ENCODE data around the gene ZNRF1. TPM values are rescaled to one million over a fixed set of nuclear protein-coding genes. Genes with fewer than 3 reads are reported as not detected.

The ZNRF1 gene
- total and polyA plus RNA-seq, 4 donors: 4.6 to 26.3 (median 14.1) TPM

GRCh38 chr16:75097191-75097761 is 98.5 kb downstream of the ZNRF1 start:
- H3K27ac ChIP-seq (ENCODE audit: low read depth in 1 of 2, low read length in 2 of 2): no peak overlapping the region
- no peak overlapping the region for H3K4me3 ChIP-seq (ENCODE audit: low read length in 2 of 2)
- no peaks in the 10 kb centered on the region for H3K4me1 ChIP-seq (ENCODE audit: control insufficient read depth in 1 of 2, insufficient read depth in 2 of 2, low read length in 2 of 2)
- no peak for DNase-seq
- no peak for ATAC-seq (ENCODE audit: low FRiP score)
- WGBS, 2 donors: 91 to 92% methylated on average over 10 of the region's 10 CpGs
- H3K9me3 ChIP-seq (ENCODE audit: control insufficient read depth, low read length): no peaks in the 10 kb centered on the region
- no peaks in the 10 kb centered on the region for H3K27me3 ChIP-seq (ENCODE audit: control insufficient read depth in 1 of 2, insufficient read depth in 2 of 2, low read length in 1 of 2)
- intact Hi-C loops (cut with DNase I): no loop called here
- no peaks in the 10 kb centered on the region for H3K36me3 ChIP-seq (ENCODE audit: control insufficient read depth in 1 of 2, insufficient read depth in 2 of 2, low read length in 1 of 2)

GRCh38 chr16:75097941-75098901 is 99.4 kb downstream of the ZNRF1 start:
- ATAC-seq (ENCODE audit: low FRiP score) (no peak), DNase-seq (no peak)
- Histone ChIP-seq H3K27ac (ENCODE audit: low read depth in 1 of 2, low read length in 2 of 2) (no peak overlapping the region), H3K4me3 (ENCODE audit: low read length in 2 of 2) (no peak overlapping the region), H3K9me3 (ENCODE audit: control insufficient read depth, low read length) (no peaks in the 10 kb centered on the region), H3K36me3 (ENCODE audit: control insufficient read depth in 1 of 2, insufficient read depth in 2 of 2, low read length in 1 of 2) (no peaks in the 10 kb centered on the region), H3K27me3 (ENCODE audit: control insufficient read depth in 1 of 2, insufficient read depth in 2 of 2, low read length in 1 of 2) (no peaks in the 10 kb centered on the region), H3K4me1 (ENCODE audit: control insufficient read depth in 1 of 2, insufficient read depth in 2 of 2, low read length in 2 of 2) (no peaks in the 10 kb centered on the region)
- WGBS, 2 donors: 81 to 86% methylated on average over 15 of the region's 15 CpGs
- intact Hi-C loops (cut with DNase I): no loop called here

- intact Hi-C loops (cut with DNase I): no loop called here
- ATAC-seq (ENCODE audit: low FRiP score): no peak
- no peaks in the 10 kb centered on the region for H3K9me3 ChIP-seq (ENCODE audit: control insufficient read depth, low read length)
- H3K36me3 ChIP-seq (ENCODE audit: control insufficient read depth in 1 of 2, insufficient read depth in 2 of 2, low read length in 1 of 2): no peaks in the 10 kb centered on the region
- WGBS, 2 donors: 86 to 88% methylated on average over 8 of the region's 8 CpGs
- H3K27me3 ChIP-seq (ENCODE audit: control insufficient read depth in 1 of 2, insufficient read depth in 2 of 2, low read length in 1 of 2): no peaks in the 10 kb centered on the region
- no peak for DNase-seq
- no peaks in the 10 kb centered on the region for H3K4me1 ChIP-seq (ENCODE audit: control insufficient read depth in 1 of 2, insufficient read depth in 2 of 2, low read length in 2 of 2)
- no peak overlapping the region for H3K27ac ChIP-seq (ENCODE audit: low read depth in 1 of 2, low read length in 2 of 2)
- no peak overlapping the region for H3K4me3 ChIP-seq (ENCODE audit: low read length in 2 of 2)
Measured at GRCh38 chr16:75099075-75099667, 100.3 kb downstream of the ZNRF1 start.

- intact Hi-C loops (cut with DNase I): loop anchor here in 1 of 2 donors (10.0 kb wide), 1 partner anchor 55 kb away; no protein-coding TSS in a partner anchor
- no peaks in the 10 kb centered on the region for H3K27me3 ChIP-seq (ENCODE audit: control insufficient read depth in 1 of 2, insufficient read depth in 2 of 2, low read length in 1 of 2)
- WGBS, 2 donors: 90% methylated on average over 16 of the region's 16 CpGs
- H3K9me3 ChIP-seq (ENCODE audit: control insufficient read depth, low read length): no peaks in the 10 kb centered on the region
- H3K4me1 ChIP-seq (ENCODE audit: control insufficient read depth in 1 of 2, insufficient read depth in 2 of 2, low read length in 2 of 2): no peaks in the 10 kb centered on the region
- no peaks in the 10 kb centered on the region for H3K36me3 ChIP-seq (ENCODE audit: control insufficient read depth in 1 of 2, insufficient read depth in 2 of 2, low read length in 1 of 2)
- DNase-seq (no peak), ATAC-seq (ENCODE audit: low FRiP score) (no peak)
- H3K27ac ChIP-seq (ENCODE audit: low read depth in 1 of 2, low read length in 2 of 2): no peak overlapping the region
- no peak overlapping the region for H3K4me3 ChIP-seq (ENCODE audit: low read length in 2 of 2)
Measured at GRCh38 chr16:75099738-75100602, 101.1 kb downstream of the ZNRF1 start.

- H3K36me3 ChIP-seq (ENCODE audit: control insufficient read depth in 1 of 2, insufficient read depth in 2 of 2, low read length in 1 of 2): no peaks in the 10 kb centered on the region
- ATAC-seq (ENCODE audit: low FRiP score) (no peak), DNase-seq (no peak)
- WGBS, 2 donors: 79 to 83% methylated on average over 3 of the region's 3 CpGs
- no peaks in the 10 kb centered on the region for H3K4me1 ChIP-seq (ENCODE audit: control insufficient read depth in 1 of 2, insufficient read depth in 2 of 2, low read length in 2 of 2)
- no peaks in the 10 kb centered on the region for H3K9me3 ChIP-seq (ENCODE audit: control insufficient read depth, low read length)
- intact Hi-C loops (cut with DNase I): loop anchor here in 1 of 2 donors (10.0 kb wide), 1 partner anchor 56 kb away; no protein-coding TSS in a partner anchor
- H3K27me3 ChIP-seq (ENCODE audit: control insufficient read depth in 1 of 2, insufficient read depth in 2 of 2, low read length in 1 of 2): no peaks in the 10 kb centered on the region
- no peak overlapping the region for H3K4me3 ChIP-seq (ENCODE audit: low read length in 2 of 2)
- no peak overlapping the region for H3K27ac ChIP-seq (ENCODE audit: low read depth in 1 of 2, low read length in 2 of 2)
Measured at GRCh38 chr16:75100603-75100990, 101.8 kb downstream of the ZNRF1 start.

- ATAC-seq (ENCODE audit: low FRiP score) (no peak), DNase-seq (peak in 1 of 2 donors; percentile 10)
- Histone ChIP-seq H3K4me3 (ENCODE audit: low read length in 2 of 2) (no peak overlapping the region), H3K27ac (ENCODE audit: low read depth in 1 of 2, low read length in 2 of 2) (no peak overlapping the region), H3K27me3 (ENCODE audit: control insufficient read depth in 1 of 2, insufficient read depth in 2 of 2, low read length in 1 of 2) (no peaks in the 10 kb centered on the region), H3K4me1 (ENCODE audit: control insufficient read depth in 1 of 2, insufficient read depth in 2 of 2, low read length in 2 of 2) (no peaks in the 10 kb centered on the region), H3K9me3 (ENCODE audit: control insufficient read depth, low read length) (no peaks in the 10 kb centered on the region), H3K36me3 (ENCODE audit: control insufficient read depth in 1 of 2, insufficient read depth in 2 of 2, low read length in 1 of 2) (no peaks in the 10 kb centered on the region)
- intact Hi-C loops (cut with DNase I): loop anchor here in 1 of 2 donors (10.0 kb wide), 1 partner anchor 57 kb away; no protein-coding TSS in a partner anchor
- WGBS, 2 donors: 95 to 96% methylated on average over 3 of the region's 3 CpGs
Measured at GRCh38 chr16:75101635-75102034, 102.8 kb downstream of the ZNRF1 start.

GRCh38 chr16:75102595-75102994 is 103.8 kb downstream of the ZNRF1 start:
- no peaks in the 10 kb centered on the region for H3K36me3 ChIP-seq (ENCODE audit: control insufficient read depth in 1 of 2, insufficient read depth in 2 of 2, low read length in 1 of 2)
- no peak overlapping the region for H3K27ac ChIP-seq (ENCODE audit: low read depth in 1 of 2, low read length in 2 of 2)
- H3K9me3 ChIP-seq (ENCODE audit: control insufficient read depth, low read length): no peaks in the 10 kb centered on the region
- H3K27me3 ChIP-seq (ENCODE audit: control insufficient read depth in 1 of 2, insufficient read depth in 2 of 2, low read length in 1 of 2): no peaks in the 10 kb centered on the region
- 92 to 97% methylated on average over 9 of the region's 9 CpGs for WGBS, 2 donors
- H3K4me1 ChIP-seq (ENCODE audit: control insufficient read depth in 1 of 2, insufficient read depth in 2 of 2, low read length in 2 of 2): no peaks in the 10 kb centered on the region
- no peak for DNase-seq
- no peak overlapping the region for H3K4me3 ChIP-seq (ENCODE audit: low read length in 2 of 2)
- intact Hi-C loops (cut with DNase I): loop anchor here in 1 of 2 donors (10.0 kb wide), 1 partner anchor 58 kb away; no protein-coding TSS in a partner anchor
- no peak for ATAC-seq (ENCODE audit: low FRiP score)

- H3K4me3 ChIP-seq (ENCODE audit: low read length in 2 of 2): no peak overlapping the region
- ATAC-seq (ENCODE audit: low FRiP score) (no peak), DNase-seq (no peak)
- H3K27ac ChIP-seq (ENCODE audit: low read depth in 1 of 2, low read length in 2 of 2): no peak overlapping the region
- intact Hi-C loops (cut with DNase I): loop anchor here in 1 of 2 donors (10.0 kb wide), 1 partner anchor 59 kb away; no protein-coding TSS in a partner anchor
- 96 to 99% methylated on average over 5 of the region's 5 CpGs for WGBS, 2 donors
- H3K36me3 ChIP-seq (ENCODE audit: control insufficient read depth in 1 of 2, insufficient read depth in 2 of 2, low read length in 1 of 2): no peaks in the 10 kb centered on the region
- no peaks in the 10 kb centered on the region for H3K27me3 ChIP-seq (ENCODE audit: control insufficient read depth in 1 of 2, insufficient read depth in 2 of 2, low read length in 1 of 2)
- H3K4me1 ChIP-seq (ENCODE audit: control insufficient read depth in 1 of 2, insufficient read depth in 2 of 2, low read length in 2 of 2): no peaks in the 10 kb centered on the region
- H3K9me3 ChIP-seq (ENCODE audit: control insufficient read depth, low read length): no peaks in the 10 kb centered on the region
Measured at GRCh38 chr16:75103994-75104393, 105.2 kb downstream of the ZNRF1 start.

All from aorta (tissue), 5 donors.